HEK293 (cell line): ENCODE data around the gene NISCH.

ENCODE experiments used
- CTCF ChIA-PET: fragments of 350-600 bp; formaldehyde crosslinking; extraction: SDS; loops from one replicate; lab custom pipeline; 2021; ENCODE audit warnings: antibody characterized with exemption; lab: Yijun Ruan, JAX
- POLR2A ChIA-PET: fragments of 300-600 bp; formaldehyde crosslinking; extraction: SDS; loops from one replicate; lab custom pipeline; 2020; ENCODE audit warnings: antibody characterized with exemption, inconsistent platforms; lab: Yijun Ruan, JAX
- H3K27ac ChIP-seq: fragments of 200-500 bp; sonication (Bioruptor generic); 2 replicates; pipeline ENCODE4 v1.5.1; 2014; ENCODE audit warnings: low read depth, low read length, control low read depth, inconsistent platforms; ENCODE audit errors: extremely low read depth
- H3K36me3 ChIP-seq, 2 experiments: fragments of 200-500 bp in 1 of 2; sonication (Bioruptor generic) in 1 of 2; 1 replicate in 1 of 2; 2 replicates in 1 of 2; pipeline ENCODE4 v1.5.1; 2014 to 2017; ENCODE audit warnings: inconsistent platforms in 2 of 2, low read length in 2 of 2; ENCODE audit not compliant: control insufficient read depth in 2 of 2, insufficient read depth in 1 of 2
- H3K4me1 ChIP-seq: fragments of 200-500 bp; sonication (Bioruptor generic); 2 replicates; pipeline ENCODE4 v1.5.1; 2014; ENCODE audit warnings: mild to moderate bottlenecking, low read length, inconsistent platforms; ENCODE audit not compliant: control insufficient read depth, insufficient read depth
- H3K4me3 ChIP-seq: 2 replicates; pipeline ENCODE4 v1.5.1; 2011; ENCODE audit warnings: low read depth, mild to moderate bottlenecking, control low read depth, low read length, moderate library complexity
- H3K9me3 ChIP-seq: fragments of 200-500 bp; sonication (Bioruptor generic); 2 replicates; pipeline ENCODE4 v1.5.1; 2014; ENCODE audit warnings: low read depth, low read length, inconsistent platforms; ENCODE audit not compliant: control insufficient read depth, insufficient read depth
- BCL11A ChIP-seq: fragments of 450-650 bp; formaldehyde crosslinking; IDR thresholded peaks from 2 replicates; pipeline ENCODE4 v1.5.1; 2016; ENCODE audit warnings: low read depth, missing biosample characterization, missing genetic modification characterization
- BCL11B ChIP-seq: fragments of 450-650 bp; formaldehyde crosslinking; IDR thresholded peaks from 2 replicates; pipeline ENCODE4 v1.5.1; 2016; ENCODE audit warnings: low read depth, missing biosample characterization, missing genetic modification characterization
- CTCF ChIP-seq: fragments of 450-650 bp; formaldehyde crosslinking; IDR thresholded peaks from 2 replicates; pipeline ENCODE4 v1.5.1; 2016; ENCODE audit warnings: missing biosample characterization, missing genetic modification characterization
- GLIS2 ChIP-seq: fragments of 450-650 bp; formaldehyde crosslinking; IDR thresholded peaks from 2 replicates; pipeline ENCODE4 v1.5.1; 2016; ENCODE audit warnings: missing biosample characterization, missing genetic modification characterization
- PRDM2 ChIP-seq: fragments of 450-650 bp; formaldehyde crosslinking; IDR thresholded peaks from 2 replicates; pipeline ENCODE4 v1.5.1; 2016; ENCODE audit warnings: missing biosample characterization, missing genetic modification characterization, borderline replicate concordance
- WT1 ChIP-seq: fragments of 450-650 bp; formaldehyde crosslinking; IDR thresholded peaks from 2 replicates; pipeline ENCODE4 v1.5.1; 2016; ENCODE audit warnings: missing biosample characterization, missing genetic modification characterization
- ZFP41 ChIP-seq: fragments of 450-650 bp; formaldehyde crosslinking; IDR thresholded peaks from 2 replicates; pipeline ENCODE4 v1.5.1; 2016; ENCODE audit warnings: missing biosample characterization, missing genetic modification characterization, borderline replicate concordance
- ZIC2 ChIP-seq: fragments of 450-650 bp; formaldehyde crosslinking; IDR thresholded peaks from 2 replicates; pipeline ENCODE4 v1.5.1; 2016; ENCODE audit warnings: missing biosample characterization, missing genetic modification characterization
- ZNF138 ChIP-seq: fragments of 450-650 bp; formaldehyde crosslinking; IDR thresholded peaks from 2 replicates; pipeline ENCODE4 v1.5.1; 2016; ENCODE audit warnings: missing biosample characterization, missing genetic modification characterization, borderline replicate concordance
- ZNF274 ChIP-seq, 2 experiments: fragments of 200-500 bp in 1 of 2; fragments of 450-650 bp in 1 of 2; sonication (Bioruptor generic) in 1 of 2; formaldehyde crosslinking in 1 of 2; IDR thresholded peaks; 2 replicates each; pipeline versions ENCODE4 v1.5.1 to v1.6.1; 2014 to 2016; ENCODE audit warnings: borderline replicate concordance in 1 of 2, inconsistent platforms in 1 of 2, low read length in 1 of 2, missing biosample characterization in 1 of 2, missing genetic modification characterization in 1 of 2
- ZNF558 ChIP-seq: fragments of 450-650 bp; formaldehyde crosslinking; IDR thresholded peaks from 2 replicates; pipeline ENCODE4 v1.5.1; 2016; ENCODE audit warnings: missing biosample characterization, missing genetic modification characterization
- ZNF626 ChIP-seq: fragments of 450-650 bp; sonication (Bioruptor Pico); formaldehyde crosslinking; IDR thresholded peaks from 2 replicates; pipeline ENCODE4 v1.5.1; 2018; ENCODE audit warnings: missing biosample characterization, missing genetic modification characterization, inconsistent platforms
- ZNF701 ChIP-seq: fragments of 450-650 bp; formaldehyde crosslinking; IDR thresholded peaks from 2 replicates; pipeline ENCODE4 v1.5.1; 2016; ENCODE audit warnings: missing biosample characterization, missing genetic modification characterization

NISCH gene

GRCh38 chr3:52450489-52451236 lies 4.7 kb upstream of the NISCH start:
- ChIA-PET POLR2A (no interaction called here), CTCF (interaction anchor here (0.7 to 7.9 kb wide), 5 partner anchors 11 to 76 kb away, joined by 3 to 97 read pairs (median 5); no protein-coding TSS in a partner anchor)
- TF ChIP-seq PRDM2 (tag by site-specific recombination) (no peak), ZNF626 (no peak), ZNF701 (tag by site-specific recombination) (no peak), ZNF138 (no peak), GLIS2 (tag by site-specific recombination) (0 out of 2 replicates have a peak, but pooled peaks have one; percentile 11), ZNF558 (tag by site-specific recombination) (no peak), ZIC2 (tag by site-specific recombination) (peak; percentile 57; the same call in 1 of the 2 replicates)
- H3K4me1 ChIP-seq = peaks cover 2% of the 10 kb centered on the region; the same call in 1 of the 2 replicates
- H3K4me3 ChIP-seq = no peak overlapping the region
- no peaks in the 10 kb centered on the region for H3K9me3 ChIP-seq
- H3K27ac ChIP-seq = no peak overlapping the region
- no peaks in the 10 kb centered on the region for H3K36me3 ChIP-seq

DNA sequence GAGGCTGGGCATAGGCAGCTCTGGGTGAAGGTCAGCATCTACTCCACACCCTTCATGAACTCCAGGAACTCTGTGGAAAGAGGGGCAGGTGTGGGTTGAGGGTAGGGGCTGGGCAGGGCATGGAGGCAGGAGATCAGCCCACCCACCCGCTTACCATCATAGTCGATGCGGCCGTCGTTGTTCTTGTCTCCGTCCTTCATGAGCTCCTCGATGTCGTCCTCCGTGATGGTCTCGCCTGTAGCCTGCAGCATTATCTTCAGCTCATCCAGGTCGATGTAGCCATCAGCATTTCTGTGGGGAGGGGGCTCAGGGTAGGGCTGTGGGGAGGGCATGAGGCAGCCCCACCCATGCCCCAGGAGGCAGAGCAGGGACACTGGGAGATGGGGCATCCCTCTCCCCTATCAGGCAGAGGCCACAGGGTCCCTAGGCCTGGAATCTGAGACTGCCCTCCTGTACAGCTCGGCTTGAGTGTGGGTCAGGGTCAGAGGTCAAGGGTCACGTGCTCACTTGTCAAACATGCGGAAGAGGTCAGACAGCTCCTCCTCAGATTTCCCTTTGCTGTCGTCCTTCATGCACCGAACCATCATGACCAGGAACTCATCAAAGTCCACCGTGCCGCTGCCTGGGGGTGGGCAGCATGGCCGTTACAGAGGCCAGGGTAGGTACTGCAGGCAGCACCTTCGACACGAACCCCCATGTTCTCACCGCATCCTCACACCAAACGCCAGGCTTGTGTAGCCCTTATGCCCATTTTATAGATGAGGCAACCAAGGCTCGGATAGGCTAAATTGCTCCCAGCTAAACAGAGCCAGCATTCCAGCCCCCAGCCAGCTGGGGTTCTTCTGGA lies 3.9 kb upstream of the NISCH start:
- TF ChIP-seq BCL11B (peak; percentile 88; the same call in 1 of the 2 replicates), ZNF274 (IDR thresholded peaks at IDR 0.05; ENCODE audit: low read length) (no peak), ZNF274 (tag by site-specific recombination; IDR thresholded peaks at IDR 0.05; ENCODE audit: borderline replicate concordance) (no peak), WT1 (tag by site-specific recombination) (no peak), CTCF (tag by site-specific recombination) (no peak), ZFP41 (tag by site-specific recombination) (no peak), BCL11A (0 out of 2 replicates have a peak, but pooled peaks have one; percentile 29)

More for the DNA sequence above, 3.9 kb upstream of the NISCH start:
- no peaks in the 10 kb centered on the region for H3K36me3 ChIP-seq
- H3K27ac ChIP-seq = no peak overlapping the region
- peaks cover 2% of the 10 kb centered on the region; the same call in 1 of the 2 replicates for H3K4me1 ChIP-seq
- no peak overlapping the region for H3K4me3 ChIP-seq
- CTCF ChIA-PET = interaction anchor here (0.6 to 1.1 kb wide), 2 partner anchors 17 to 23 kb away, joined by 3 to 5 read pairs; no protein-coding TSS in a partner anchor
- POLR2A ChIA-PET = no interaction called here
- no peaks in the 10 kb centered on the region for H3K9me3 ChIP-seq
